Activated CD4-positive, alpha-beta T cell treated with anti-CD3 and anti-CD28 coated beads, Interleukin-2, amount 10 ng/mL, durations not matched to agents 7 days and 5 days (primary cell): ENCODE data around the gene GOLGA6B. TPM values are rescaled to one million over a fixed set of nuclear protein-coding genes. Genes with fewer than 3 reads are reported as not detected.
A peak's percentile ranks its signal among the peaks of the same experiment; 100 is the strongest.
"Not testable (repeated sequence)": the region's sequence is repeated elsewhere in the genome, so short reads cannot be mapped to it uniquely, and the experiment has no call there.

Experiments
- CTCF ChIA-PET: fragments of 350-600 bp; sonication (Branson Sonifier 250); formaldehyde crosslinking; loops from one replicate; lab custom pipeline; 2021; ENCODE audit warnings: antibody characterized with exemption; lab: Charles Lee
- POLR2A ChIA-PET: fragments of 350-600 bp; sonication (Branson Sonifier 250); formaldehyde crosslinking; loops from one replicate; lab custom pipeline; 2021; ENCODE audit warnings: antibody characterized with exemption; lab: Charles Lee
- DNase-seq: peaks from one replicate; pipeline ENCODE4 v3.0.0-alpha.2; 2020
- H3K27ac Mint-ChIP-seq: one replicate; pipeline ENCODE4 v1.8.0; 2021; ENCODE audit warnings: mild to moderate bottlenecking, moderate library complexity, mixed read lengths
- H3K27me3 Mint-ChIP-seq: one replicate; pipeline ENCODE4 v1.8.0; 2021; ENCODE audit warnings: mixed read lengths
- H3K36me3 Mint-ChIP-seq: one replicate; pipeline ENCODE4 v1.8.0; 2021; ENCODE audit warnings: low read depth, mixed read lengths
- H3K4me1 Mint-ChIP-seq: one replicate; pipeline ENCODE4 v1.8.0; 2021; ENCODE audit warnings: mixed read lengths
- H3K4me3 Mint-ChIP-seq: one replicate; pipeline ENCODE4 v1.8.0; 2021; ENCODE audit warnings: mild to moderate bottlenecking, moderate library complexity, mixed read lengths
- H3K9me3 Mint-ChIP-seq: one replicate; pipeline ENCODE4 v1.8.0; 2021; ENCODE audit warnings: mixed read lengths
- total RNA-seq, 2 experiments: library from RNA; stranded (reverse); gene quantifications; one replicate each; pipeline ENCODE4 v1.2.3, GENCODE V29; 2021

The GOLGA6B gene
- total RNA-seq, 2 experiments from 2014 or later: not detected

DNA sequence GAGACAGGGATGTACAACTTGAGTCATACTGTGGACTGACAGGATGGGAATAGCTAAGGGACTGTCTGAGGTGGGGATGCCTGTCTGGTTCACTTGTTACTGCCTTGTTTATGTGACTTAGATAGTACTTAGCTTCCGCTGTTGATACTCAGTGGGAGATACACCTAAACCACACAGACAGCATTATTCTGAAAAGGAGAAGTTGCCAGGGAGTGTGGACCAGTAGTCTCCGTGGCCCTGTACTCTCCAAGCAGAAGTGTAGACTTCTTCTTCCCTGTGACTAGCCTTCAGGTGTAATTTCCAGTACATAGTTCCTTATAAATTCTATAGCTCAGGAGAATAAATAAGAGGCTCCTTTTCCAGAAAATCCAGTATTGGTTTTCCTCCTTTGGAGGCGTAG lies 26.4 kb downstream of the GOLGA6B start:
- peaks cover 8% of the 10 kb centered on the region for H3K4me1 Mint-ChIP-seq
- ChIA-PET CTCF (interaction anchor here (0.6 to 1.9 kb wide), 4 partner anchors 10 to 88 kb away, joined by 3 to 7 read pairs (median 4); no protein-coding TSS in a partner anchor), POLR2A (no interaction called here)
- peaks cover under 1% of the 10 kb centered on the region for H3K36me3 Mint-ChIP-seq
- H3K27me3 Mint-ChIP-seq: peaks cover 29% of the 10 kb centered on the region
- no peak overlapping the region for H3K4me3 Mint-ChIP-seq
- no peaks in the 10 kb centered on the region for H3K9me3 Mint-ChIP-seq
- H3K27ac Mint-ChIP-seq: no peak overlapping the region
- no peak for DNase-seq

DNA sequence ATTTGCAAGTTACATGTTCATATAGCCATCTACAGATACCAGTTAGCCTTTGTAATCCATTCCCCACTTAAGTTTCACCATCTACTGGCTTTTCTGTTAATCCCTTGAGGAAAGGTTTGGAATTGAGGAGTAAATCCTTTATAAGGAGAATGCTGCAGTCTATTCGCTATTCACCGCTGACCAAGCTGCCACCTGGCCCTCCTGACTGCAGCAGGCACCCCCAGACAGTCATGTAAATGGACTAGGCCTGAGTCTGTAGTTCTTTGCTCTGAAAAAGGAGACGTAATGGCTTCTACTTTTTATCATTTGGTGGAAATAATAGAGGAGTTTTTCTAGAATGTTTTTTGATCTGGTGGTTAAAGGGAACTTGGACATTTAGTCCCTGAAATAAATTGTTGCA lies 28.3 kb downstream of the GOLGA6B start:
- ChIA-PET POLR2A (no interaction called here), CTCF (interaction anchor here (0.6 to 0.7 kb wide), 3 partner anchors 16 to 474 kb away, joined by 3 to 4 read pairs (median 3); no protein-coding TSS in a partner anchor)
- no peak overlapping the region for H3K27ac Mint-ChIP-seq
- H3K4me1 Mint-ChIP-seq: peaks cover 18% of the 10 kb centered on the region
- no peaks in the 10 kb centered on the region for H3K9me3 Mint-ChIP-seq
- H3K36me3 Mint-ChIP-seq: peaks cover 4% of the 10 kb centered on the region
- peaks cover 19% of the 10 kb centered on the region for H3K27me3 Mint-ChIP-seq
- H3K4me3 Mint-ChIP-seq: no peak overlapping the region
- no peak for DNase-seq

DNA sequence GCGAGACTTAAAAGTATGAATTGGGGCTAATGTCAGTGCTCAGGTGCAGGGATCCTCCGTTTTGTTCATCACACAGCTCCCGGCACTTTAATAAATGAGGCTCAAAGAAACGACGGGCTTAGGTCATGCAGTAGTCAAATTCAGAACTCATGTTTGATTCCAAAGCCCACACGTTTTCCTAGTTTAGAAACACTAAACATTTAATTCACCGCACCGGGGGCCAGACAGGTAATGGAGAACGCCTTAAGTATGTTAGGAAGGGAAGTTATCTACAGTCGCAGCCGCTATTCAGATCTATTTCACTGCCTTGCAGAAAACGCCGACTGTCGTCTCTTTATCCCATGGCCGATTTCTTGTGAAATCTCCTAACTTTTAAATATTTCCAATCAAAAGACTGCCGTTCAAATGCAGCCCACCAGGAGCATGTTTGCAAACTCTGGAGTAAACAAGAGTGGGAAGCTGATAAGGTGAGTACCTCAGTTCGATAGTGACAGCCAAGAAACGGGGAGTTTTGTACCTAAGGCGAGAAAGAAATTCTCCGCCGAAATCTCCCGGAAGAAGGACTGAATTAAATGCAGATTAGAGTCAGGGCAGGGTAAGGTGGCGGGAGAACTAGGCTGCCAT lies 30.9 kb downstream of the GOLGA6B start:
- H3K36me3 Mint-ChIP-seq: peaks cover 4% of the 10 kb centered on the region
- peak; percentile 8 for DNase-seq
- no peaks in the 10 kb centered on the region for H3K9me3 Mint-ChIP-seq
- H3K4me1 Mint-ChIP-seq: peaks cover 18% of the 10 kb centered on the region
- H3K4me3 Mint-ChIP-seq: peak overlapping the region; percentile 91
- H3K27me3 Mint-ChIP-seq: no peaks in the 10 kb centered on the region
- ChIA-PET POLR2A (interaction anchor here (0.5 kb wide), 1 partner anchor 1796 kb away, joined by 3 read pairs; no protein-coding TSS in a partner anchor), CTCF (interaction anchor here (0.7 to 1.8 kb wide), 3 partner anchors 10 to 37 kb away, joined by 3 to 8 read pairs (median 4); no protein-coding TSS in a partner anchor)
- H3K27ac Mint-ChIP-seq: peak overlapping the region; percentile 97

DNA sequence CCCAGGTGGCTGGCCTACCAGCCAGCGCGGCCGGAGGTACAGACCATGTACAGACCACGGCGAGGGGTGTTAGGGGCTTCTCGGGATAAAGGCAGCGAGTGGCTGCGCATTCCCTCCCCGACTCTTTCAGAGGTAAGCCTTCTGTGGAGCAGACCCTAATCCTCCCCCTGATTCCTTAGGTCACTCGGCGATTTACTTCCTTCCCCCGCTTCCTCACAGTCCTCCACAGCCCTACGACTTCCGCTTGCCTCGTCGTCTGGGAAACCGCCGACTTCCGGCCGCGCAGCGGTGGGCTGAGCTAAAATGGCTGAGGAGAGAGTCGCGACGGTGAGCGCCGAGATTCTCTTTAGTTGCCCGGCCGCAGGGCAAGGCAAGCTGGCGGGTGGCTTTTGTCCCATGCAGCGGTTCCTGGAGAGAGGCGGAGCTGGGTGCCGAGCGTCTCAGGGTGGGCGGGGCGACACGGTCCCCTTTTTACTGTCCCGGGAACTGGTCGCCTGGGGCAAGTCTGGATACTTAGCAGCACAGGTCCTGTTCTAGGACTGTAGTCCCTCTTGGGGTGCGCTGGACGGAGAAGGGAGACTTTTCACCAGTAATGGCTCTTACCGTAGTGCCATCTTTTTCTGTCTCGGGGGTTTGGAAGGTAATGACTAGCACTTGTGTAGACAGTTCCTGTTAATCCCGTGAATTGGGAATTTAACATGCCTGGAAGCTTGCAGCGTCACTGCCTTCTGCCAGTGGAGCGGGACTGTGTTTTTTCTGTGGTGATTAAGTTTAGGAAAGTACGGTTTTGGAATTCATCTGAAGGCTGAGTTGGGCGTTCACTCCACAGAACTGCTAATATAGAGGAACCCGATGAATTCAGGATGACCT lies 31.7 kb downstream of the GOLGA6B start, which contains the start of the genes BBS4 and HIGD2B:
BBS4 (plus strand) TSS at position 283 of the 870 bp plus-strand sequence; CDS start at position 304, 21 bp downstream.
HIGD2B (minus strand) TSS at position 258 of the 870 bp plus-strand sequence. CDS start 9,808 bp downstream, outside the sequence.
- H3K36me3 Mint-ChIP-seq: peaks cover 4% of the 10 kb centered on the region
- peak within 1 kb of the TSS; percentile 97 for H3K27ac Mint-ChIP-seq
- peaks cover 18% of the 10 kb centered on the region for H3K4me1 Mint-ChIP-seq
- H3K4me3 Mint-ChIP-seq: peak within 1 kb of the TSS; percentile 91
- DNase-seq: peak; percentile 91
- no peaks in the 10 kb centered on the region for H3K27me3 Mint-ChIP-seq
- POLR2A ChIA-PET: no interaction called here
- CTCF ChIA-PET: interaction anchor here (0.6 to 1.8 kb wide), 4 partner anchors 9 to 36 kb away, joined by 3 to 8 read pairs (median 4); no protein-coding TSS in a partner anchor
- H3K9me3 Mint-ChIP-seq: no peaks in the 10 kb centered on the region

DNA sequence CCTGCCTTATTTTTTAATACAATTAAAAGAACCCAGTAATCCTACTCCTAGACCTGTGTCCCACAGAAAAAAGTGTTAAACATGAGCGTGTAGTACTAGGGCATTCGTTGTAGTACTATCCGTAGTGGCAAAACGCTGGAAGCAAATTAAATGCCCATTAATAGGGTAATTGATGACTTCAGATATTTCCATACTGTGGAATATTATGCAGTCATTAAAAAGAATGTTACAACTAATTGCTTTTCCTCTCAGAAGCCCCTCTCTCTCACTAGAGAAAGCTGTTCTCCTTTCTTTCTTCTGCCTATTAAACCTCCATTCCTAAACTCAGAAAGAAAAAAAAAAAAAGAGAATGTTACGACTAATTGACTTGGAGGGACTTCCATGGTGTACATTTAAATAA lies 34.2 kb downstream of the GOLGA6B start:
- Mint-ChIP-seq H3K4me3 (no peak overlapping the region), H3K36me3 (peaks cover 4% of the 10 kb centered on the region), H3K9me3 (no peaks in the 10 kb centered on the region), H3K27me3 (no peaks in the 10 kb centered on the region), H3K27ac (no peak overlapping the region), H3K4me1 (peaks cover 15% of the 10 kb centered on the region)
- POLR2A ChIA-PET: no interaction called here
- no peak for DNase-seq
- CTCF ChIA-PET: no interaction called here

DNA sequence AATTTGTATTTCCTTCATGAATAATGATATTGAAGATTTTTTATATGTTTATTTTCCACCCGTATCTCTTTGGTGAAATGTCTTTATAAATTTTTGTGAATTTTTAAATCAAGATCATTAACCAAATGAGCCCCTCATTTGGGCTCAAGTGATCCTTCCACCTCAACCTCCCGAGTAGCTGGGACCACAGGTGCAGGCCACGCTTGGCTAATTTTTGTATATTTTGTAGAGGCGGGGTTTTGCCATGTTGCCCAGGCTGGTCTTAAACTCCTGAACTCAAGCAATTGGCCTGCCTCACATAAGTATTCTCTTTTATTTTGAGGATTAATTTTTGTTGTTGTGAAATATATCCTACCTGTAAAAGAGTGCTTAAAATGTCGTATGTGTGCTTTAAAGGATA lies 36.4 kb downstream of the GOLGA6B start:
- ChIA-PET POLR2A (no interaction called here), CTCF (no interaction called here)
- Mint-ChIP-seq H3K27ac (no peak overlapping the region), H3K4me3 (no peak overlapping the region), H3K4me1 (peaks cover 16% of the 10 kb centered on the region), H3K9me3 (no peaks in the 10 kb centered on the region), H3K27me3 (no peaks in the 10 kb centered on the region), H3K36me3 (peaks cover 4% of the 10 kb centered on the region)
- no peak for DNase-seq

DNA sequence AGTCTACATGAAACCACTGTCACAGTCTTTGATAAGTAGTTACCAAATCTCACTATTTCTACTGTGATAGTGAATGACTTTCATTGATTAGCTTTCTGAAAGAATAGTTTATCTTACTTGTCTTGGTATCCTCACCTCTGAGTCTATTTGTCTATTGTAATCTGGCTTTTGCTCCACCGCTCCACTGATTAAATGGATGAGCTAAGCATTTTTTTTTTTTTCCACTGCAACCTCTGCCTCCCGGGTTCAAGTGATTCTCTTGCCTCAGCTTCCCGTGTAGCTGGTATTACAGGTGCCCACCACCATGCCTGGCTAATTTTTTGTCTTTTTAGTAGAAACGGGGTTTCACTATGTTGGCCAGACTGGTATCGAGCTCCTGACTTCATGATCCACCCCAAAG lies 44.4 kb downstream of the GOLGA6B start:
- POLR2A ChIA-PET: no interaction called here

DNA sequence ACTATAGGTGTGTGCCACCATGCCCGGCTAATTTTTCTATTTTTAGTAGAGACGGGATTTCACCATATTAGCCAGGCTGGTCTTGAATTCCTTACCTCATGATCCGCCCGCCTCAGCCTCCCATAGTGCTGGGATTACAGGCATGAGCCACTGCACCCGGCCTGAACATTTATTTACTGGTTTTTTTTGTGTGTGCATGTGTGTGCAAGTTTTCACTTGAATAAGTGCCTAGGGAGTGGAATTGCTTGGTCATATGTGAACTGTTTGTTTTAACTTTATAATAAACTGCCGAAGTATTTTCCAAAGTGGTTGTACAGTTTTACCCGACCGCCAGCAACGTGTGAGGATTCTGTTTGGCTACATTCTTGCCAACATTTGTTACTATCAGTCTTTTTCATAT lies 45.6 kb downstream of the GOLGA6B start:
- Mint-ChIP-seq H3K36me3 (no peaks in the 10 kb centered on the region), H3K4me1 (peaks cover 3% of the 10 kb centered on the region), H3K27ac (no peak overlapping the region), H3K9me3 (no peaks in the 10 kb centered on the region), H3K27me3 (no peaks in the 10 kb centered on the region), H3K4me3 (no peak overlapping the region)
- ChIA-PET CTCF (no interaction called here), POLR2A (no interaction called here)
- DNase-seq: no peak

More for the DNA sequence above, 44.4 kb downstream of the GOLGA6B start:
- CTCF ChIA-PET: interaction anchor here (0.6 kb wide), 1 partner anchor 16 kb away, joined by 3 read pairs; no protein-coding TSS in a partner anchor
- Mint-ChIP-seq H3K4me1 (peaks cover 7% of the 10 kb centered on the region), H3K27ac (no peak overlapping the region), H3K4me3 (no peak overlapping the region), H3K9me3 (no peaks in the 10 kb centered on the region), H3K27me3 (no peaks in the 10 kb centered on the region), H3K36me3 (no peaks in the 10 kb centered on the region)
- DNase-seq: no peak

DNA sequence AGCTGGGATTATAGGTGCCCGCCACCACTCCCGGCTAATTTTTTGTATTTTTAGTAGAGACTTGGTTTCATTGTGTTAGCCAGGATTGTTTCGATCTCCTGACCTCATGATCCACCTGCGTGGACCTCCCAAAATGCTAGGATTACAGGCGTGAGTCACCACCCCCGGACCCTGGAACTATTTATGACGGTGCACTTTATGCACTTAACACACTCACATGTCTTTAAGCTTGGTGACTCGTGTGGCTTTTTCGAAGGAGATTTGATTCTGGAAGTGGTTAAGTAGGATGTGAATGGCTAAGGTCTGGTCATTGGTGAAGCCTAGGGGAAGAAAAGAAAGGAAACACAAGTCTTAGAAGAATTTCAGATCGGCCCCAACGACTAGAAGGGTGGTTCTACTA lies 51.8 kb downstream of the GOLGA6B start:
- no peaks in the 10 kb centered on the region for H3K36me3 Mint-ChIP-seq
- no peaks in the 10 kb centered on the region for H3K4me1 Mint-ChIP-seq
- CTCF ChIA-PET: no interaction called here
- H3K27me3 Mint-ChIP-seq: no peaks in the 10 kb centered on the region
- DNase-seq: no peak
- POLR2A ChIA-PET: no interaction called here
- H3K27ac Mint-ChIP-seq: no peak overlapping the region
- H3K9me3 Mint-ChIP-seq: no peaks in the 10 kb centered on the region
- no peak overlapping the region for H3K4me3 Mint-ChIP-seq

DNA sequence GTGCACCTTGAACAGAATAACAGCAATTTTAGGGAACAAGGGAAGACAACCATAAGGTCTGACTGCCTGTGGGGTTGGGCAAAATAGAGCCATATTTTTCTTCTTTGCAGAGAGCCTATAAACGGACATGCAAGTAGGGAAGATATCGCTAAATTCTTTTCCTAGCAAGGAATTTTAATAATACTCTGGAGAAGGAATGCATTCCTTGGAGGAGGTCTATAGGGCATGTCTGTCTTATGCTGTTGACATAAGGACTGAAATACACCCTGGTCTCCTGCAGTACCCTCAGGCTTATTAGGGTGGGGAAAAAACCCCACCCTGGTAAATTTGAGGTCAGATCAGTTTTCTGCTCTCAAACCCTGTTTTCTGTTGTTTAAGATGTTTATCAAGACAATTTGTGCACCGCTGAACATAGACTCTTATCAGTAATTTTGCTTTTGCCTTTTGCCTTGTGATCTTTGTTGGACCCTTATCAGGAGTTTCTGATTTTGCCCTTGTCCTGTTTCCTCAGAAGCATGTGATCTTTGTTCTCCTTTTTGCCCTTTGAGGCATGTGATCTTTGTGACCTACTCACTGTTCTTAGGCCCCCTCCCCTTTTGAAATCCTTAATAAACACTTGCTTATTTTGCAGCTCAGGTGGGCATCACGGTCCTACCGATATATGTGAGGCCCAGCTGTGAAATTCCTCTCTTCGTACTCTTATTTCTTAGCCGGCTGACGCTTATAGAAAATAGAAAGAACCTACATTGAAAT lies 54.2 kb downstream of the GOLGA6B start:
- CTCF ChIA-PET: interaction anchor here (2.5 kb wide), 1 partner anchor 13 kb away, joined by 6 read pairs; no protein-coding TSS in a partner anchor
- H3K4me1 Mint-ChIP-seq, POLR2A ChIA-PET: not testable (repeated sequence)

More for the DNA sequence above, 54.2 kb downstream of the GOLGA6B start:
- H3K27ac Mint-ChIP-seq, H3K9me3 Mint-ChIP-seq, H3K36me3 Mint-ChIP-seq, DNase-seq, H3K27me3 Mint-ChIP-seq, H3K4me3 Mint-ChIP-seq: not testable (repeated sequence)
